Fibroblast of mammary gland (primary cell): ENCODE results near the gene CNFN.

Experiments used
- DNase-seq: peaks from one replicate; pipeline ENCODE4 v3.0.0-alpha.2; 2010; ENCODE audit warnings: low read depth
- H3K4me3 ChIP-seq: 2 replicates; pipeline ENCODE4 v1.5.1; 2011; ENCODE audit warnings: low read depth, mild to moderate bottlenecking, low read length, moderate library complexity; ENCODE audit not compliant: control insufficient read depth
- CTCF ChIP-seq: conservative IDR thresholded peaks from 2 replicates; pipeline ENCODE4 v1.5.1; 2011; ENCODE audit warnings: low read depth, low read length, inconsistent platforms; ENCODE audit not compliant: control insufficient read depth, insufficient read depth

The CNFN gene

GRCh38 chr19:42412227-42412626 lies 22.1 kb upstream of the CNFN start:
- no peak overlapping the region for H3K4me3 ChIP-seq
- no peak for TF ChIP-seq CTCF
- no peak for DNase-seq

- DNase-seq: no peak
- H3K4me3 ChIP-seq: no peak overlapping the region
- TF ChIP-seq CTCF: no peak
Measured at GRCh38 chr19:42411581-42412178, 21.6 kb upstream of the CNFN start.

- DNase-seq: no peak
- TF ChIP-seq CTCF: no peak
- no peak overlapping the region for H3K4me3 ChIP-seq
Measured at GRCh38 chr19:42410371-42410770, 20.3 kb upstream of the CNFN start.

GRCh38 chr19:42409477-42409876 lies 19.4 kb upstream of the CNFN start:
- TF ChIP-seq CTCF: no peak
- H3K4me3 ChIP-seq: no peak overlapping the region
- DNase-seq: no peak

GRCh38 chr19:42407816-42408175 lies 17.7 kb upstream of the CNFN start:
- no peak for TF ChIP-seq CTCF
- DNase-seq: no peak
- no peak overlapping the region for H3K4me3 ChIP-seq

- H3K4me3 ChIP-seq: no peak overlapping the region
- no peak for DNase-seq
Measured at GRCh38 chr19:42407085-42407815, 17.2 kb upstream of the CNFN start.

More at GRCh38 chr19:42407085-42407815, 17.2 kb upstream of the CNFN start:
- no peak for TF ChIP-seq CTCF
